Pancreas (tissue), 10 donors: ENCODE data around the gene ACAP2. TPM values are rescaled to one million over a fixed set of nuclear protein-coding genes. Genes with fewer than 3 reads are reported as not detected.
A peak's percentile ranks its signal among the peaks of the same experiment; 100 is the strongest.

Source experiments
- ATAC-seq, 4 donors: fragments of 200-7000 bp; cut with Tn5 transposase; one replicate each; pipeline versions ENCODE4 v1.8.0 to v1.9.1; 2020; ENCODE audit warnings: mild to moderate bottlenecking in 4 of 4, moderate library complexity in 4 of 4
- DNase-seq, 6 donors: peaks; one replicate each; pipeline ENCODE4 v3.0.0-alpha.2; 2020
- FAIRE-seq: peaks from 2 replicates; lab custom pipeline; 2012; peaks lifted over from hg19 to GRCh38; lab: Jason Lieb, UNC
- H3K27ac ChIP-seq, 4 donors: fragments of 200-600 bp; sonication (generic); 1 replicate in 3 of 4; 2 replicates in 1 of 4; pipeline versions ENCODE4 v1.5.0 to v1.8.0; 2020
- H3K27me3 ChIP-seq, 4 donors: fragments of 200-600 bp; one replicate each; pipeline ENCODE4 v1.8.0; 2021
- H3K36me3 ChIP-seq, 3 donors: fragments of 200-600 bp; sonication (generic) in 1 of 3; one replicate each; pipeline versions ENCODE4 v1.5.0 to v1.8.0; 2020 to 2021
- H3K4me1 ChIP-seq, 3 donors: fragments of 200-600 bp; one replicate each; pipeline ENCODE4 v1.8.0; 2021
- H3K4me3 ChIP-seq, 4 donors: fragments of 200-600 bp; sonication (generic) in 2 of 4; one replicate each; pipeline versions ENCODE4 v1.5.0 to v1.8.0; 2020 to 2021
- H3K9me3 ChIP-seq, 4 donors: fragments of 200-600 bp; one replicate each; pipeline ENCODE4 v1.8.0; 2021
- CTCF ChIP-seq, 4 donors: fragments of 200-600 bp; sonication (generic) in 3 of 4; IDR thresholded peaks; one replicate each; pipeline versions ENCODE4 v1.5.0 to v1.8.0; 2021; ENCODE audit warnings: antibody characterized with exemption in 4 of 4
- WGBS, 2 donors: extraction: QIAGEN DNeasy Blood & Tissue Kit; methylation state at CpG; one replicate each; pipeline ENCODE4 v1.1.7; 2013; 5-methylcytosine and 5-hydroxymethylcytosine counted together
- intact Hi-C, 3 donors: fragments of 100-400 bp; cut with DNase I; formaldehyde crosslinking; loops; one replicate each; pipeline versions ENCODE4 v1.11.1 to v1.14.2; 2022
- polyA plus RNA-seq, 2 donors: library from polyadenylated mRNA; stranded (reverse); fragments of 200-250 nt; gene quantifications; one replicate each; pipeline ENCODE4 v1.2.3, GENCODE V29; 2013
- total RNA-seq, 6 donors: library from RNA; stranded (reverse); fragmentation: NEBNext Ultra II Directional in 4 of 6; extraction: Animal tissue kit (Norgen Biotek cat#: 25700) in 4 of 6; gene quantifications; one replicate each; pipeline versions ENCODE4 v1.2.1 to v1.2.4, GENCODE V29; 2021 to 2023
- donor health status: healthy with polysubstance abuse.
- donor health status: DM: no; HTN: no; CAD: no; lungs with moderate emphysema.
- donor health status: DM: no; HTN: no; CAD: no.
- donor health status: control.
- donor health status: control.
- donor health status: Bipolar disorder and iron deficiency.
- donor health status: DM: yes; HTN: yes; CAD: no.
- donor health status: DM: no; HTN: no; CAD: no.
- donor health status: DM: no; HTN: no; CAD: no.
- donor health status: DM: yes; HTN: yes; CAD: no.

ACAP2 gene
- total and polyA plus RNA-seq, 8 donors: 4.2 to 21.1 (median 14.7) TPM

GRCh38 chr3:195416795-195417194, 26.0 kb downstream of the ACAP2 start:
- intact Hi-C loops: no loop called here
- no peak for TF ChIP-seq CTCF (IDR thresholded peaks at IDR 0.05)
- WGBS, 2 donors: 88 to 99% methylated on average over 4 of the region's 4 CpGs
- H3K27ac ChIP-seq: no peak overlapping the region
- DNase-seq (no peak), FAIRE-seq (no peak), ATAC-seq (no peak)
- H3K4me3 ChIP-seq: no peak overlapping the region
- H3K27me3 ChIP-seq: no peaks in the 10 kb centered on the region
- no peaks in the 10 kb centered on the region for H3K4me1 ChIP-seq
- no peaks in the 10 kb centered on the region for H3K36me3 ChIP-seq
- no peaks in the 10 kb centered on the region for H3K9me3 ChIP-seq

- FAIRE-seq (no peak), ATAC-seq (no peak), DNase-seq (no peak)
- Histone ChIP-seq H3K4me1 (no peaks in the 10 kb centered on the region), H3K27me3 (no peaks in the 10 kb centered on the region), H3K4me3 (no peak overlapping the region), H3K9me3 (no peaks in the 10 kb centered on the region), H3K36me3 (no peaks in the 10 kb centered on the region), H3K27ac (no peak overlapping the region)
- TF ChIP-seq CTCF (IDR thresholded peaks at IDR 0.05): no peak
- intact Hi-C loops: no loop called here
Observed at GRCh38 chr3:195411836-195412235, 31.0 kb downstream of the ACAP2 start.

GRCh38 chr3:195410546-195410945, 32.3 kb downstream of the ACAP2 start:
- H3K4me3 ChIP-seq: no peak overlapping the region
- ATAC-seq (no peak), FAIRE-seq (no peak), DNase-seq (no peak)
- WGBS, 2 donors: 93% methylated on average over 4 of the region's 4 CpGs
- H3K27ac ChIP-seq: no peak overlapping the region
- TF ChIP-seq CTCF (IDR thresholded peaks at IDR 0.05): no peak
- H3K9me3 ChIP-seq: no peaks in the 10 kb centered on the region
- intact Hi-C loops: no loop called here
- H3K4me1 ChIP-seq: no peaks in the 10 kb centered on the region
- no peaks in the 10 kb centered on the region for H3K27me3 ChIP-seq
- H3K36me3 ChIP-seq: no peaks in the 10 kb centered on the region

GRCh38 chr3:195407531-195408409, 35.0 kb downstream of the ACAP2 start:
- H3K4me3 ChIP-seq: no peak overlapping the region
- H3K9me3 ChIP-seq: no peaks in the 10 kb centered on the region
- no peaks in the 10 kb centered on the region for H3K4me1 ChIP-seq
- peak; percentile 5 for FAIRE-seq
- intact Hi-C loops: no loop called here
- no peak overlapping the region for H3K27ac ChIP-seq
- no peaks in the 10 kb centered on the region for H3K36me3 ChIP-seq
- no peak for ATAC-seq
- DNase-seq: no peak
- no peak for TF ChIP-seq CTCF (IDR thresholded peaks at IDR 0.05)
- no peaks in the 10 kb centered on the region for H3K27me3 ChIP-seq
- 90 to 93% methylated on average over 12 of the region's 12 CpGs for WGBS, 2 donors

- DNase-seq (no peak), FAIRE-seq (no peak), ATAC-seq (no peak)
- TF ChIP-seq CTCF (IDR thresholded peaks at IDR 0.05): no peak
- WGBS, 2 donors: 90 to 92% methylated on average over 2 of the region's 2 CpGs
- Histone ChIP-seq H3K4me3 (no peak overlapping the region), H3K27ac (no peak overlapping the region), H3K27me3 (no peaks in the 10 kb centered on the region), H3K4me1 (no peaks in the 10 kb centered on the region), H3K36me3 (no peaks in the 10 kb centered on the region), H3K9me3 (no peaks in the 10 kb centered on the region)
- intact Hi-C loops: no loop called here
Observed at GRCh38 chr3:195405651-195406050, 37.2 kb downstream of the ACAP2 start.
